ENCODE measurements around the gene TCF7L1. TPM values are rescaled to one million over a fixed set of nuclear protein-coding genes. Genes with fewer than 3 reads are reported as not detected.

TCF7L1 gene
- total RNA-seq, 1 experiment from 2014 or later, result 30.4 TPM

GRCh38 chr2:85255813-85256594, 122.8 kb downstream of the TCF7L1 start:
- 0 out of 2 replicates have a peak, but pooled peaks have one; percentile 11 for ATAC-seq
- in situ Hi-C loops (cut with HindIII; ENCODE audit: low pct_unique_long_range_greater_than_20kb, low sequenced_read_pairs), result no loop called here
- no peak overlapping the region for H3K4me3 ChIP-seq (ENCODE audit: low read depth in 2 of 2, low read length in 2 of 2)
- H3K36me3 ChIP-seq (ENCODE audit: control insufficient read depth, insufficient read depth, low read length), result no peaks in the 10 kb centered on the region; the same call in 1 of the 2 replicates
- H3K9me3 ChIP-seq (ENCODE audit: control insufficient read depth, insufficient read depth, low read depth, low read length), result no peaks in the 10 kb centered on the region
- peaks cover 93% of the 10 kb centered on the region for H3K4me1 ChIP-seq (ENCODE audit: control insufficient read depth, insufficient read depth, low read length)
- BruUV-seq (replicated peaks), result no TSS peak
- no peaks in the 10 kb centered on the region for H3K27me3 ChIP-seq (ENCODE audit: control insufficient read depth, insufficient read depth, low read length)
- intact Hi-C loops (cut with micrococcal nuclease; ENCODE audit: unreplicated experiment), result no loop called here
- peak overlapping the region; percentile 93 for H3K27ac ChIP-seq (ENCODE audit: low read length)
- ChIA-PET POLR2A (interaction anchor here (1.0 kb wide), 1 partner anchor 330 kb away, joined by 4 read pairs; no protein-coding TSS in a partner anchor), CTCF (interaction anchor here (1.5 kb wide), 1 partner anchor 11 kb away, joined by 6 read pairs; no protein-coding TSS in a partner anchor)
- DNase-seq (ENCODE audit: low read depth, low spot score), result no peak
- TF ChIP-seq, protein P1, sequence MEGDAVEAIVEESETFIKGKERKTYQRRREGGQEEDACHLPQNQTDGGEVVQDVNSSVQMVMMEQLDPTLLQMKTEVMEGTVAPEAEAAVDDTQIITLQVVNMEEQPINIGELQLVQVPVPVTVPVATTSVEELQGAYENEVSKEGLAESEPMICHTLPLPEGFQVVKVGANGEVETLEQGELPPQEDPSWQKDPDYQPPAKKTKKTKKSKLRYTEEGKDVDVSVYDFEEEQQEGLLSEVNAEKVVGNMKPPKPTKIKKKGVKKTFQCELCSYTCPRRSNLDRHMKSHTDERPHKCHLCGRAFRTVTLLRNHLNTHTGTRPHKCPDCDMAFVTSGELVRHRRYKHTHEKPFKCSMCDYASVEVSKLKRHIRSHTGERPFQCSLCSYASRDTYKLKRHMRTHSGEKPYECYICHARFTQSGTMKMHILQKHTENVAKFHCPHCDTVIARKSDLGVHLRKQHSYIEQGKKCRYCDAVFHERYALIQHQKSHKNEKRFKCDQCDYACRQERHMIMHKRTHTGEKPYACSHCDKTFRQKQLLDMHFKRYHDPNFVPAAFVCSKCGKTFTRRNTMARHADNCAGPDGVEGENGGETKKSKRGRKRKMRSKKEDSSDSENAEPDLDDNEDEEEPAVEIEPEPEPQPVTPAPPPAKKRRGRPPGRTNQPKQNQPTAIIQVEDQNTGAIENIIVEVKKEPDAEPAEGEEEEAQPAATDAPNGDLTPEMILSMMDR (IDR thresholded peaks at IDR 0.05), result no peak
- TF ChIP-seq POLR2AphosphoS5 (IDR thresholded peaks at IDR 0.05; ENCODE audit: low read depth, low read length) (no peak), REST (IDR thresholded peaks at IDR 0.05; ENCODE audit: insufficient read depth in 1 of 2, low read depth in 2 of 2, low read length in 1 of 2) (no peak), SIN3A (IDR thresholded peaks at IDR 0.05; ENCODE audit: borderline replicate concordance, insufficient read depth, low read depth, low read length) (no peak), TCF7L2 (IDR thresholded peaks at IDR 0.05; ENCODE audit: low read depth, low read length) (no peak)

DNA sequence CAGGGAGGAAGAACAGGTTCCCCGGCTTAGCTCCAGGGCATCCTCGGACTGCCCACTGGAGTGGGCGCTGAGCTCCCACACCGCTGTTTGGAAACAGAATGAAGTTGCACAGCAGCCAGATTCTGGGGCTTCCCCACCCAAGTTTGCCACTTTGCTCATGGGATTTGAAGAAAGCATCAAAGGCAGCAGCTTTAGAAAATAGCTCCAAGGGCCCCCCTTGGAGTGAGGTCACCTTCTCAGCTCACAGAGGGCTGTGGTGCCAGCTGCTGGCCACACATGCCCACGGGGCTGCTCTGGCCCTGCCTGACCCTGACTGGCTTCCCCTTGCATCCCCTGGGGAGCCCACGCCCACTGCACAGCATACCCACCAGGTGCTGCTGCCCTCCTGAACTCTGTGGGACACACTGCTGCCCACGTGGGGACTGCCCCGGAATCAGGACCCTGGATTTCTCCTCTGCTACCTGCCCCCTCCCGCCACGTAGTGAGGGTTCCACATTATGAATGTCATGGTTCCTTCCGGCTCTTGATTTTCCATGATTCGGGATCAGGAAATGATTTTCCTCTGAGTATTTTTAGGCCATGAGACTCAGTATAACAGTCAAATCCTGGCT, 124.3 kb downstream of the TCF7L1 start:
- 0 out of 2 replicates have a peak, but pooled peaks have one; percentile 14 for TF ChIP-seq TCF7L2 (IDR thresholded peaks at IDR 0.05; ENCODE audit: low read depth, low read length)
- TF ChIP-seq, protein P1 (IDR thresholded peaks at IDR 0.05), result no peak
- 0 out of 2 replicates have a peak, but pooled peaks have one; percentile 18 for ATAC-seq
- Histone ChIP-seq H3K4me1 (ENCODE audit: control insufficient read depth, insufficient read depth, low read length) (peaks cover 86% of the 10 kb centered on the region), H3K9me3 (ENCODE audit: control insufficient read depth, insufficient read depth, low read depth, low read length) (no peaks in the 10 kb centered on the region), H3K27me3 (ENCODE audit: control insufficient read depth, insufficient read depth, low read length) (no peaks in the 10 kb centered on the region), H3K27ac (ENCODE audit: low read length) (peak overlapping the region; percentile 93), H3K36me3 (ENCODE audit: control insufficient read depth, insufficient read depth, low read length) (no peaks in the 10 kb centered on the region), H3K4me3 (ENCODE audit: low read depth in 2 of 2, low read length in 2 of 2) (no peak overlapping the region)
- in situ Hi-C loops (cut with HindIII; ENCODE audit: low pct_unique_long_range_greater_than_20kb, low sequenced_read_pairs), result no loop called here
- POLR2A ChIA-PET, result interaction anchor here (1.0 kb wide), 1 partner anchor 9 kb away, joined by 3 read pairs; no protein-coding TSS in a partner anchor
- no TSS peak for BruUV-seq (replicated peaks)
- CTCF ChIA-PET, result interaction anchor here (1.5 kb wide), 1 partner anchor 9 kb away, joined by 6 read pairs; no protein-coding TSS in a partner anchor
- no peak for DNase-seq (ENCODE audit: low read depth, low spot score)
- intact Hi-C loops (cut with micrococcal nuclease; ENCODE audit: unreplicated experiment), result no loop called here

Data from Panc1 (cell line).